HepG2 (cell line): Measurements from ENCODE around the gene RPSA. TPM values are rescaled to one million over a fixed set of nuclear protein-coding genes. Genes with fewer than 3 reads are reported as not detected.

Source experiments
- ARNT2 ChIP-seq: sonication (generic); formaldehyde crosslinking; IDR thresholded peaks from 2 replicates; pipeline ENCODE4 v1.8.0; 2022; ENCODE audit warnings: mild to moderate bottlenecking, low read depth, missing genetic modification reagents, moderate library complexity
- ATF7-NPFF ChIP-seq: sonication (generic); formaldehyde crosslinking; IDR thresholded peaks from 2 replicates; pipeline ENCODE4 v1.8.1; 2023; ENCODE audit warnings: mild to moderate bottlenecking, low read depth, missing genetic modification reagents, moderate library complexity
- CREB1 ChIP-seq, 2 experiments: fragments of 450-650 bp in 1 of 2; IDR thresholded peaks; 2 replicates each; pipeline ENCODE4 v1.6.1; 2016 to 2017; ENCODE audit warnings: control low read depth in 1 of 2, mild to moderate bottlenecking in 1 of 2, missing compliant biosample characterization in 1 of 2, missing genetic modification characterization in 1 of 2
- DMAP1 ChIP-seq: IDR thresholded peaks from 2 replicates; pipeline ENCODE4 v1.6.1; 2016
- EEA1 ChIP-seq: sonication (generic); formaldehyde crosslinking; IDR thresholded peaks from 2 replicates; pipeline ENCODE4 v1.5.1; 2020; ENCODE audit warnings: mild to moderate bottlenecking, missing genetic modification reagents, borderline replicate concordance
- FOXP1 ChIP-seq, 2 experiments: fragments of 450-650 bp in 1 of 2; IDR thresholded peaks; 2 replicates each; pipeline ENCODE4 v1.6.1; 2017 to 2018; ENCODE audit warnings: antibody characterized with exemption in 1 of 2
- SAFB2 ChIP-seq: sonication (generic); formaldehyde crosslinking; IDR thresholded peaks from 2 replicates; pipeline ENCODE4 v1.5.1; 2020; ENCODE audit warnings: missing genetic modification reagents, low read depth, mild to moderate bottlenecking, borderline replicate concordance
- SALL2 ChIP-seq: sonication (generic); formaldehyde crosslinking; IDR thresholded peaks from 2 replicates; pipeline ENCODE4 v1.8.1; 2023; ENCODE audit warnings: mild to moderate bottlenecking, missing genetic modification reagents, inconsistent platforms
- SNAI1 ChIP-seq: sonication (generic); formaldehyde crosslinking; IDR thresholded peaks from 2 replicates; pipeline ENCODE4 v1.5.0; 2020; ENCODE audit warnings: mild to moderate bottlenecking, missing genetic modification reagents, borderline replicate concordance
- TBL1XR1 ChIP-seq: fragments of 150-350 bp; IDR thresholded peaks from 2 replicates; pipeline ENCODE4 v1.6.1; 2014; ENCODE audit warnings: borderline replicate concordance, low read length; ENCODE audit not compliant: partially characterized antibody
- TOE1 ChIP-seq: sonication (generic); formaldehyde crosslinking; IDR thresholded peaks from 2 replicates; pipeline ENCODE4 v1.4.0; 2020; ENCODE audit warnings: mild to moderate bottlenecking, missing genetic modification reagents
- YEATS2 ChIP-seq: sonication (generic); formaldehyde crosslinking; IDR thresholded peaks from 2 replicates; pipeline ENCODE4 v1.4.0; 2020; ENCODE audit warnings: missing genetic modification reagents, borderline replicate concordance
- ZFP37 ChIP-seq: sonication (generic); formaldehyde crosslinking; IDR thresholded peaks from 2 replicates; pipeline ENCODE4 v1.4.0; 2020; ENCODE audit warnings: missing genetic modification reagents, borderline replicate concordance
- ZNF383 ChIP-seq: sonication (generic); formaldehyde crosslinking; IDR thresholded peaks from 2 replicates; pipeline ENCODE4 v1.4.0; 2020; ENCODE audit warnings: missing genetic modification reagents, mild to moderate bottlenecking, borderline replicate concordance
- ZNF432 ChIP-seq: sonication (generic); formaldehyde crosslinking; IDR thresholded peaks from 2 replicates; pipeline ENCODE4 v1.5.0; 2020; ENCODE audit warnings: missing genetic modification reagents, mild to moderate bottlenecking, borderline replicate concordance
- ZNF530 ChIP-seq: sonication (generic); formaldehyde crosslinking; IDR thresholded peaks from 2 replicates; pipeline ENCODE4 v1.5.0; 2020; ENCODE audit warnings: low read depth, mild to moderate bottlenecking, missing genetic modification reagents
- ZNF569 ChIP-seq: sonication (generic); formaldehyde crosslinking; IDR thresholded peaks from 2 replicates; pipeline ENCODE4 v1.5.0; 2020; ENCODE audit warnings: mild to moderate bottlenecking, missing genetic modification reagents, moderate library complexity, borderline replicate concordance
- ZNF570 ChIP-seq: sonication (generic); formaldehyde crosslinking; IDR thresholded peaks from 2 replicates; pipeline ENCODE4 v1.4.0; 2020; ENCODE audit warnings: mild to moderate bottlenecking, missing genetic modification reagents, borderline replicate concordance
- ZNF605 ChIP-seq: sonication (generic); formaldehyde crosslinking; IDR thresholded peaks from 2 replicates; pipeline ENCODE4 v1.8.0; 2022; ENCODE audit warnings: mild to moderate bottlenecking, missing genetic modification reagents
- ZSCAN29 ChIP-seq: sonication (generic); formaldehyde crosslinking; conservative IDR thresholded peaks from 2 replicates; pipeline ENCODE4 v1.4.0; 2020; ENCODE audit warnings: mild to moderate bottlenecking, missing genetic modification reagents
- polyA plus RNA-seq, 8 experiments: library from polyadenylated mRNA; depleted of rRNA in 3 of 8; stranded (reverse) in 7 of 8; unstranded in 1 of 8; fragments of >200 nt; fragmentation: Illumina TruSeq in 4 of 8; extraction: Trizol in 4 of 8; gene quantifications; 2 replicates each; pipeline versions ENCODE4 v1.2.1 to v1.2.3, GENCODE V29; 2011 to 2016; ENCODE audit warnings: low read depth in 4 of 8, missing spikeins in 1 of 8, mixed read lengths in 1 of 8; ENCODE audit not compliant: insufficient read depth in 1 of 8
- total RNA-seq, 5 experiments: library from RNA; depleted of rRNA; stranded (reverse); fragments of >200 nt; fragmentation: Illumina TruSeq; extraction: Trizol; gene quantifications; 2 replicates each; pipeline ENCODE4 v1.2.3, GENCODE V29; 2016; ENCODE audit warnings: low read depth in 1 of 5
- TF ChIP-seq, protein P1 (sequence below): IDR thresholded peaks from 2 replicates; pipeline ENCODE4 v1.6.1; 2016; ENCODE audit warnings: low read depth, control low read depth
- TF ChIP-seq, protein P2 (sequence below): sonication (generic); formaldehyde crosslinking; IDR thresholded peaks from 2 replicates; pipeline ENCODE4 v1.9.0; 2021; ENCODE audit warnings: missing genetic modification reagents, borderline replicate concordance
- TF ChIP-seq, protein P3 (sequence below): sonication (generic); formaldehyde crosslinking; IDR thresholded peaks from 2 replicates; pipeline ENCODE4 v1.4.0; 2020; ENCODE audit warnings: mild to moderate bottlenecking, missing genetic modification reagents, borderline replicate concordance

Gene RPSA
- total and polyA plus RNA-seq, 2 of the 13 experiments (the other 11 are each of a cell fraction or from before 2014, with no cell fraction given), result 1,683 to 3,226 TPM

DNA sequence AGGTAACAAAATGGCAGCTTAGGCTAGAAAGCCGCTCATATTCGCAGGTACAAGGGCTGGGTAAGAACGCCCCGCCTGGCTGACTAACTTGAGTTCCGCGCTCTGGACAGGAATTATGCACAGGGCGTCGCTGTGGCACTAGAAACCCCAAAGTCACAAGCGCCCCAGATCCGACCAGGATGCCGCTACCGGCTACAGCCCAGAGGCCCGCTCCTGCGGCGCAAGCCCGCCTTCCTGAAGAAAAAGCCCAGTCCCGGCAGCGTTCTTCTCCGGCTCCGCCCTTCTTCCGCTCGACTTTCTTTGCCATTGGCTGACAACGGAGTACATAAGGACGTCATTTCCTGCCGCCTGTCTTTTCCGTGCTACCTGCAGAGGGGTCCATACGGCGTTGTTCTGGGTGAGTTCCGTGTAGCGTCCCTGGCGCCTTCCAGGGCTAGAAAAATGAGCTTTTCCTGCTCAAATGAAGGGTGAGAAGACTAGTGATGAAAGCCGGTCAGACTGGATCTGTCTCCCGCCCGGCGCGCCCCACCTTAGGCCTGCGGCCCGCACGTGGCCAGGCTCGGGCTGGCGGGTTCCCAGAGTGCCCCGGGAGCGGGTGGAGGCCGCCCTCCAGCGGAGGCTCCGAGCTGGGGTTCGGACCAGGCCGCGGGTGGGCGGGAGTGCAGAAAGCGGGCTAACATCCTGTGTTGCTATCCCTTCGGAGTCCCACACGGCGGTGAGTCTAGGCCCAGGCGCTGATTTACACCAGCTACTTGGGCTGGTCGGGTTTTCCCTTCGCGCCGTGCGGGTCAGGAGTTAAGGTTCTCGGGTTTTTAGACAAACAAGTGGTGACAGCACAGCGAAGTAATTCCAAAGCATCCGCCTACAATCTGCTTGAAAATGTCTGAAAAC lies at the start of gene RPSA (continued):
- TF ChIP-seq, protein P1, sequence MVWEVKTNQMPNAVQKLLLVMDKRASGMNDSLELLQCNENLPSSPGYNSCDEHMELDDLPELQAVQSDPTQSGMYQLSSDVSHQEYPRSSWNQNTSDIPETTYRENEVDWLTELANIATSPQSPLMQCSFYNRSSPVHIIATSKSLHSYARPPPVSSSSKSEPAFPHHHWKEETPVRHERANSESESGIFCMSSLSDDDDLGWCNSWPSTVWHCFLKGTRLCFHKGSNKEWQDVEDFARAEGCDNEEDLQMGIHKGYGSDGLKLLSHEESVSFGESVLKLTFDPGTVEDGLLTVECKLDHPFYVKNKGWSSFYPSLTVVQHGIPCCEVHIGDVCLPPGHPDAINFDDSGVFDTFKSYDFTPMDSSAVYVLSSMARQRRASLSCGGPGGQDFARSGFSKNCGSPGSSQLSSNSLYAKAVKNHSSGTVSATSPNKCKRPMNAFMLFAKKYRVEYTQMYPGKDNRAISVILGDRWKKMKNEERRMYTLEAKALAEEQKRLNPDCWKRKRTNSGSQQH, result peak; percentile 78; the same call in 1 of the 2 replicates
- TF ChIP-seq FOXP1 (IDR thresholded peaks at IDR 0.05) (no peak), FOXP1 (CRISPR knock-in tag; IDR thresholded peaks at IDR 0.05) (no peak), ZNF570 (CRISPR knock-in tag) (no peak), TOE1 (CRISPR knock-in tag) (0 out of 2 replicates have a peak, but pooled peaks have one; percentile 37), YEATS2 (CRISPR knock-in tag) (peak; percentile 99), ZNF569 (CRISPR knock-in tag) (peak; percentile 91; the same call in 1 of the 2 replicates), ZNF432 (CRISPR knock-in tag) (no peak), SNAI1 (0 out of 2 replicates have a peak, but pooled peaks have one; percentile 81), TBL1XR1 (peak; percentile 62), ZSCAN29 (CRISPR knock-in tag) (no peak), ZNF605 (CRISPR knock-in tag) (peak; percentile 93), ZNF383 (CRISPR knock-in tag) (no peak), SAFB2 (CRISPR knock-in tag) (peak; percentile 91; the same call in 1 of the 2 replicates), ARNT2 (peak; percentile 73), ATF7-NPFF (CRISPR knock-in tag) (peak; percentile 82; the same call in 1 of the 2 replicates), ZFP37 (0 out of 2 replicates have a peak, but pooled peaks have one; percentile 78), SALL2 (CRISPR knock-in tag) (0 out of 2 replicates have a peak, but pooled peaks have one; percentile 54), DMAP1 (CRISPR knock-in tag) (peak; percentile 100), ZNF530 (CRISPR knock-in tag) (no peak), EEA1 (CRISPR knock-in tag) (peak; percentile 71; the same call in 1 of the 2 replicates), CREB1 (IDR thresholded peaks at IDR 0.05) (peak; percentile 88), CREB1 (CRISPR knock-in tag; IDR thresholded peaks at IDR 0.05) (peak; percentile 97)
- TF ChIP-seq, protein P2, sequence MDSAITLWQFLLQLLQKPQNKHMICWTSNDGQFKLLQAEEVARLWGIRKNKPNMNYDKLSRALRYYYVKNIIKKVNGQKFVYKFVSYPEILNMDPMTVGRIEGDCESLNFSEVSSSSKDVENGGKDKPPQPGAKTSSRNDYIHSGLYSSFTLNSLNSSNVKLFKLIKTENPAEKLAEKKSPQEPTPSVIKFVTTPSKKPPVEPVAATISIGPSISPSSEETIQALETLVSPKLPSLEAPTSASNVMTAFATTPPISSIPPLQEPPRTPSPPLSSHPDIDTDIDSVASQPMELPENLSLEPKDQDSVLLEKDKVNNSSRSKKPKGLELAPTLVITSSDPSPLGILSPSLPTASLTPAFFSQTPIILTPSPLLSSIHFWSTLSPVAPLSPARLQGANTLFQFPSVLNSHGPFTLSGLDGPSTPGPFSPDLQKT (CRISPR knock-in tag), result 0 out of 2 replicates have a peak, but pooled peaks have one; percentile 17
- TF ChIP-seq, protein P3, sequence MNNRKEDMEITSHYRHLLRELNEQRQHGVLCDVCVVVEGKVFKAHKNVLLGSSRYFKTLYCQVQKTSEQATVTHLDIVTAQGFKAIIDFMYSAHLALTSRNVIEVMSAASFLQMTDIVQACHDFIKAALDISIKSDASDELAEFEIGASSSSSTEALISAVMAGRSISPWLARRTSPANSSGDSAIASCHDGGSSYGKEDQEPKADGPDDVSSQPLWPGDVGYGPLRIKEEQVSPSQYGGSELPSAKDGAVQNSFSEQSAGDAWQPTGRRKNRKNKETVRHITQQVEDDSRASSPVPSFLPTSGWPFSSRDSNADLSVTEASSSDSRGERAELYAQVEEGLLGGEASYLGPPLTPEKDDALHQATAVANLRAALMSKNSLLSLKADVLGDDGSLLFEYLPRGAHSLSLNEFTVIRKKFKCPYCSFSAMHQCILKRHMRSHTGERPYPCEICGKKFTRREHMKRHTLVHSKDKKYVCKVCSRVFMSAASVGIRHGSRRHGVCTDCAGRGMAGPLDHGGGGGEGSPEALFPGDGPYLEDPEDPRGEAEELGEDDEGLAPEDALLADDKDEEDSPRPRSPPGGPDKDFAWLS (CRISPR knock-in tag), result no peak
